Breast epithelium (tissue), 3 donors: ENCODE measurements around the gene CPA4.

ENCODE experiments used
- CTCF ChIP-seq, 3 donors: fragments of 450-650 bp; IDR thresholded peaks; one replicate each; pipeline ENCODE4 v1.5.1; 2016 to 2017; ENCODE audit warnings: antibody characterized with exemption in 3 of 3, mild to moderate bottlenecking in 3 of 3, moderate library complexity in 3 of 3
- POLR2A ChIP-seq: fragments of 450-650 bp; IDR thresholded peaks from one replicate; pipeline ENCODE4 v1.6.1; 2016; ENCODE audit warnings: antibody characterized with exemption, mild to moderate bottlenecking, moderate library complexity
- POLR2AphosphoS5 ChIP-seq, 3 donors: sonication (generic); formaldehyde crosslinking; IDR thresholded peaks; one replicate each; pipeline ENCODE4 v1.6.1; 2017; ENCODE audit warnings: antibody characterized with exemption in 3 of 3

GRCh38 chr7:130304878-130305277 is 11.9 kb downstream of the CPA4 start:
- no peak for TF ChIP-seq POLR2AphosphoS5 (IDR thresholded peaks at IDR 0.05)
- TF ChIP-seq CTCF (IDR thresholded peaks at IDR 0.05), result no peak
- no peak for TF ChIP-seq POLR2A
